ENCODE results near the gene MBD4.
A peak's percentile ranks its signal among the peaks of the same experiment; 100 is the strongest.

DNA sequence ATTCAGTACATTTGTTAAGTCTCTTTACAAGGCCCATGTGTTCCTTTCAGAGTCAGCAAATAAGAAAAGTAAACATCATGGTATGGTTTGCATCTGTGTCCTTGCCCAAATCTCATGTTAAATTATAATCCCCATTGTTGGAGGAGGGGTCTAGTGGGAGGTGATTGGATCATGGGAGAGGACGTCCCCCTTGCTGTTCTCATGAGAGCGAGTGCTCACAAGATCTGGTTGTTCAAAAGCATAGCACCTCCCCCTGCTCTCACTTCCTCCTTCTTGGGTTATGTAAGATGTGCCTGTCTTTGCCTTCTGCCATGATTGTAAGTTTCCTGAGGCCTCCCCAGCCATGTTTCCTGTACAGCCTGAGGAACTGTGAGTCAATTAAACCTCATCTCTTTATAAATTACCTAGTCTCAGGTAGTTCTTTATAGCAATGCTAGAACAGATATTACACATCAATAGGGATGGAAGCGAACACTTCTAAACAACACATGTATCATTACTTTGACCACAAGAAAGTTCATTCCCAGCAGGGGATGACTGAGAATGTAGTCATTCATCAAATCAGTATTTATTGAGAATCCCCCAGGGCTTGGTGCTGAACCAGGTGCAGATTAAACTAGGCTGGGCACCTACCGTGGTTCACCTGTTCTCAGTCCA, 15.4 kb downstream of the MBD4 start:
- TF ChIP-seq, protein P1, sequence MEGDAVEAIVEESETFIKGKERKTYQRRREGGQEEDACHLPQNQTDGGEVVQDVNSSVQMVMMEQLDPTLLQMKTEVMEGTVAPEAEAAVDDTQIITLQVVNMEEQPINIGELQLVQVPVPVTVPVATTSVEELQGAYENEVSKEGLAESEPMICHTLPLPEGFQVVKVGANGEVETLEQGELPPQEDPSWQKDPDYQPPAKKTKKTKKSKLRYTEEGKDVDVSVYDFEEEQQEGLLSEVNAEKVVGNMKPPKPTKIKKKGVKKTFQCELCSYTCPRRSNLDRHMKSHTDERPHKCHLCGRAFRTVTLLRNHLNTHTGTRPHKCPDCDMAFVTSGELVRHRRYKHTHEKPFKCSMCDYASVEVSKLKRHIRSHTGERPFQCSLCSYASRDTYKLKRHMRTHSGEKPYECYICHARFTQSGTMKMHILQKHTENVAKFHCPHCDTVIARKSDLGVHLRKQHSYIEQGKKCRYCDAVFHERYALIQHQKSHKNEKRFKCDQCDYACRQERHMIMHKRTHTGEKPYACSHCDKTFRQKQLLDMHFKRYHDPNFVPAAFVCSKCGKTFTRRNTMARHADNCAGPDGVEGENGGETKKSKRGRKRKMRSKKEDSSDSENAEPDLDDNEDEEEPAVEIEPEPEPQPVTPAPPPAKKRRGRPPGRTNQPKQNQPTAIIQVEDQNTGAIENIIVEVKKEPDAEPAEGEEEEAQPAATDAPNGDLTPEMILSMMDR (IDR thresholded peaks at IDR 0.05 in 8 of 11, conservative IDR thresholded peaks at IDR 0.05 in 3 of 11), result no peak
- peak in 1 of 3 donors; percentile 32 for TF ChIP-seq POLR2AphosphoS5 (IDR thresholded peaks at IDR 0.05)
- no peak for TF ChIP-seq POLR2A (IDR thresholded peaks at IDR 0.05)
